Neural progenitor cell (in vitro differentiated cells): ENCODE measurements around the gene RNF31. TPM values are rescaled to one million over a fixed set of nuclear protein-coding genes. Genes with fewer than 3 reads are reported as not detected.

Experiments
- DNase-seq: peaks from one replicate; pipeline ENCODE4 v3.0.0-alpha.2; 2016; ENCODE audit warnings: low spot score
- H2AFZ ChIP-seq: fragments of 200-600 bp; sonication (generic); replicated peaks from 2 replicates; pipeline ENCODE4 v1.6.1; 2016; ENCODE audit warnings: antibody characterized with exemption
- H3F3A ChIP-seq: fragments of 200-600 bp; sonication (generic); 2 replicates; pipeline ENCODE4 v1.6.1; 2016; ENCODE audit warnings: antibody characterized with exemption, low read depth
- H3K27ac ChIP-seq: fragments of 200-600 bp; sonication (generic); 2 replicates; pipeline ENCODE4 v1.5.1; 2016; ENCODE audit warnings: mild to moderate bottlenecking
- H3K27me3 ChIP-seq: fragments of 200-600 bp; sonication (generic); 2 replicates; pipeline ENCODE4 v1.6.1; 2016; ENCODE audit warnings: mild to moderate bottlenecking, moderate library complexity
- H3K36me3 ChIP-seq: fragments of 200-600 bp; sonication (generic); 2 replicates; pipeline ENCODE4 v1.5.1; 2016
- H3K4me1 ChIP-seq: fragments of 200-600 bp; sonication (generic); 2 replicates; pipeline ENCODE4 v1.6.1; 2016; ENCODE audit warnings: mixed run types
- H3K4me2 ChIP-seq: fragments of 200-600 bp; sonication (generic); 2 replicates; pipeline ENCODE4 v1.6.1; 2016
- H3K4me3 ChIP-seq: fragments of 200-600 bp; sonication (generic); 2 replicates; pipeline ENCODE4 v1.5.1; 2016
- H3K79me2 ChIP-seq: fragments of 200-600 bp; sonication (generic); 2 replicates; pipeline ENCODE4 v1.6.1; 2016; ENCODE audit warnings: low read depth
- H3K9ac ChIP-seq: fragments of 200-600 bp; sonication (generic); 2 replicates; pipeline ENCODE4 v1.6.1; 2016
- H3K9me3 ChIP-seq: fragments of 200-600 bp; sonication (generic); 2 replicates; pipeline ENCODE4 v1.5.1; 2016; ENCODE audit warnings: low read depth
- H4K20me1 ChIP-seq: fragments of 200-600 bp; sonication (generic); 2 replicates; pipeline ENCODE4 v1.6.1; 2016; ENCODE audit warnings: low read depth
- H3K27ac Mint-ChIP-seq: 3 replicates; pipeline ENCODE4 v1.8.0; 2021; ENCODE audit warnings: mixed read lengths
- H3K27me3 Mint-ChIP-seq: 2 replicates; pipeline ENCODE4 v1.8.0; 2022; ENCODE audit warnings: low read depth, mild to moderate bottlenecking, inconsistent platforms, moderate library complexity, mixed read lengths; ENCODE audit not compliant: insufficient read depth
- H3K36me3 Mint-ChIP-seq: 3 replicates; pipeline ENCODE4 v1.8.0; 2021; ENCODE audit warnings: mixed read lengths
- H3K4me1 Mint-ChIP-seq: 3 replicates; pipeline ENCODE4 v1.8.0; 2021; ENCODE audit warnings: mixed read lengths
- H3K4me3 Mint-ChIP-seq: 3 replicates; pipeline ENCODE4 v1.8.0; 2021; ENCODE audit warnings: mild to moderate bottlenecking, moderate library complexity, mixed read lengths
- H3K9me3 Mint-ChIP-seq: 3 replicates; pipeline ENCODE4 v1.8.0; 2020; ENCODE audit warnings: mixed read lengths
- EZH2 ChIP-seq: fragments of 200-600 bp; sonication (generic); IDR thresholded peaks from 2 replicates; pipeline ENCODE4 v1.6.1; 2017; ENCODE audit warnings: antibody characterized with exemption, mild to moderate bottlenecking, moderate library complexity
- EZH2phosphoT487 ChIP-seq: fragments of 200-600 bp; sonication (generic); IDR thresholded peaks from 2 replicates; pipeline ENCODE4 v1.6.1; 2017; ENCODE audit warnings: antibody characterized with exemption
- total RNA-seq: library from RNA; depleted of rRNA; stranded (reverse); fragments of >200 nt; gene quantifications from 2 replicates; pipeline ENCODE4 v1.2.3, GENCODE V29; 2015; ENCODE audit warnings: low replicate concordance
- TF ChIP-seq, protein P1 (sequence below): fragments of 200-600 bp; sonication (generic); IDR thresholded peaks from 2 replicates; pipeline ENCODE4 v1.5.1; 2017; ENCODE audit warnings: antibody characterized with exemption, mild to moderate bottlenecking

The RNF31 gene
- total RNA-seq, 1 donor from 2014 or later, result 28.8 TPM

DNA sequence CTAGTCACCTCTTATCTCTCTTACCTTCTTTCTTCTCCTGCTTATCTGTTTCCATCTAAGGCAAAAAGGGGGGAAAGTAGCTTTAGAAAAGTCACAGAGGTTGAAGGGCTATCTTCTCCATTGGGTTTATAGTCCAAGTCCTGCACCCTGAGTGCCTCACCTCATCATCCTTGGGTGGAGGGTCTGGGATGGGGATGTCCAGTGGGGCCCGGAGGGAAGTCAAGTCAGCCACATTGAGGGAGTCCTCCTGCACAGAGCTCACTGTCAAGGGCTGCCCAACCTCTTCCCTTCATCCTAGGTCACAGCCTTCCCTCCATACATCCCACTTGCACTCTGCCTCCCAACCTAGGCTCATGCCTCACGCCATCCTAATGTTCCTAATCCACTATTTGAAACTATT is 2.1 kb upstream of the RNF31 start:
- no peak for DNase-seq
- Histone ChIP-seq H3K36me3 (no peaks in the 10 kb centered on the region), H3K27me3 (no peaks in the 10 kb centered on the region), H3K9ac (no peak overlapping the region), H3K79me2 (peaks cover 41% of the 10 kb centered on the region), H3K27ac (no peak overlapping the region), H3K4me3 (no peak overlapping the region), H3K4me2 (peak overlapping the region; percentile 100), H2AFZ (no peak overlapping the region), H4K20me1 (peaks cover 20% of the 10 kb centered on the region), H3K4me1 (peaks cover 10% of the 10 kb centered on the region), H3F3A (peaks cover 28% of the 10 kb centered on the region), H3K9me3 (no peaks in the 10 kb centered on the region)
- H3K36me3 Mint-ChIP-seq, result peaks cover 7% of the 10 kb centered on the region
- H3K27ac Mint-ChIP-seq, result no peak overlapping the region
- peak overlapping the region; percentile 99 for H3K4me3 Mint-ChIP-seq
- TF ChIP-seq EZH2 (no peak), EZH2phosphoT487 (no peak)
- TF ChIP-seq, protein P1, sequence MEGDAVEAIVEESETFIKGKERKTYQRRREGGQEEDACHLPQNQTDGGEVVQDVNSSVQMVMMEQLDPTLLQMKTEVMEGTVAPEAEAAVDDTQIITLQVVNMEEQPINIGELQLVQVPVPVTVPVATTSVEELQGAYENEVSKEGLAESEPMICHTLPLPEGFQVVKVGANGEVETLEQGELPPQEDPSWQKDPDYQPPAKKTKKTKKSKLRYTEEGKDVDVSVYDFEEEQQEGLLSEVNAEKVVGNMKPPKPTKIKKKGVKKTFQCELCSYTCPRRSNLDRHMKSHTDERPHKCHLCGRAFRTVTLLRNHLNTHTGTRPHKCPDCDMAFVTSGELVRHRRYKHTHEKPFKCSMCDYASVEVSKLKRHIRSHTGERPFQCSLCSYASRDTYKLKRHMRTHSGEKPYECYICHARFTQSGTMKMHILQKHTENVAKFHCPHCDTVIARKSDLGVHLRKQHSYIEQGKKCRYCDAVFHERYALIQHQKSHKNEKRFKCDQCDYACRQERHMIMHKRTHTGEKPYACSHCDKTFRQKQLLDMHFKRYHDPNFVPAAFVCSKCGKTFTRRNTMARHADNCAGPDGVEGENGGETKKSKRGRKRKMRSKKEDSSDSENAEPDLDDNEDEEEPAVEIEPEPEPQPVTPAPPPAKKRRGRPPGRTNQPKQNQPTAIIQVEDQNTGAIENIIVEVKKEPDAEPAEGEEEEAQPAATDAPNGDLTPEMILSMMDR, result no peak
- H3K4me1 Mint-ChIP-seq, result peaks cover 28% of the 10 kb centered on the region
- H3K27me3 Mint-ChIP-seq, result peaks cover 6% of the 10 kb centered on the region
- no peaks in the 10 kb centered on the region for H3K9me3 Mint-ChIP-seq

DNA sequence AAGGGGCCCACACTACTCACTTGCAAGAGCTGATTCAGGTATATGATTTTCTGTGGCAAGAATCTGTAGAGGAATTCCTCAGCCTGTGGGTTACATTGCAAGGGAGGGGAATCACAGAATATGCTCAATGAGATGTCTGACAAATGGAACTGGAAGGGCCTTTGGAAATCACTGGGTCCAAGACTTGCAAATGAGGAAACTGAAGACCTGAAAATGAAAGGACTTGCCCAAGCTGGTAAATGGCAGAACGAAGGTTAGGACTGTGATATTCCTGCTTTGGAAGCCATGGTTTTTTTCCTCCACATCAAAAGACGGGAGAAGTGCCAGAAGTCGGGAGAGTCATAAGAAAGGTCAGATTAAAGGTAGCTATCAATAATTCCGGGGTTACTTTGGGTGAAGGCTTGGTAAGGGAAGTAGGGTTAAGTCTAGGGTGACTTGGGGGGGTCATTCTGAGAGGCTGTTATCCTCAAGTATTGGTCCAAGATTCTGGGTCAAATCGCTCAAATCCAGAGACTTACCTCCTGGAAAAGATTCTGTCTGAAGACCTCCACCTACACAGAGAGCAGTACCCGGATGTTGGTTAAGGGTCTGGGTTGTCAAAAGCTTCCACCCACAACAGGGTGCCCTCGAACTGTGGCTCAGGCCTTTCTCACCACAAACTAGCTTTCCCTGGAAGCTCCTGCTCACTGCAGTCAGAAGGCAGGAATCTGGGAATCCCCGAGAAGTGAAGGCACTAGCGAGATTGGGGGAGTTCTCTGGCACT is 1.4 kb upstream of the RNF31 start:
- Histone ChIP-seq H3K4me1 (peaks cover 10% of the 10 kb centered on the region), H3K36me3 (no peaks in the 10 kb centered on the region), H3K9me3 (no peaks in the 10 kb centered on the region), H3F3A (peaks cover 22% of the 10 kb centered on the region), H3K79me2 (peaks cover 34% of the 10 kb centered on the region), H4K20me1 (peaks cover 15% of the 10 kb centered on the region), H2AFZ (no peak overlapping the region), H3K4me3 (peak overlapping the region; percentile 90), H3K9ac (peak overlapping the region; percentile 16), H3K27me3 (no peaks in the 10 kb centered on the region), H3K27ac (no peak overlapping the region), H3K4me2 (peak overlapping the region; percentile 100)
- Mint-ChIP-seq H3K36me3 (peaks cover 7% of the 10 kb centered on the region), H3K27me3 (peaks cover 6% of the 10 kb centered on the region), H3K4me3 (peak overlapping the region; percentile 99), H3K9me3 (no peaks in the 10 kb centered on the region), H3K4me1 (peaks cover 28% of the 10 kb centered on the region), H3K27ac (peak overlapping the region; percentile 63)
- DNase-seq, result no peak
- TF ChIP-seq EZH2, result no peak
- no peak for TF ChIP-seq EZH2phosphoT487
- TF ChIP-seq, protein P1, result no peak

DNA sequence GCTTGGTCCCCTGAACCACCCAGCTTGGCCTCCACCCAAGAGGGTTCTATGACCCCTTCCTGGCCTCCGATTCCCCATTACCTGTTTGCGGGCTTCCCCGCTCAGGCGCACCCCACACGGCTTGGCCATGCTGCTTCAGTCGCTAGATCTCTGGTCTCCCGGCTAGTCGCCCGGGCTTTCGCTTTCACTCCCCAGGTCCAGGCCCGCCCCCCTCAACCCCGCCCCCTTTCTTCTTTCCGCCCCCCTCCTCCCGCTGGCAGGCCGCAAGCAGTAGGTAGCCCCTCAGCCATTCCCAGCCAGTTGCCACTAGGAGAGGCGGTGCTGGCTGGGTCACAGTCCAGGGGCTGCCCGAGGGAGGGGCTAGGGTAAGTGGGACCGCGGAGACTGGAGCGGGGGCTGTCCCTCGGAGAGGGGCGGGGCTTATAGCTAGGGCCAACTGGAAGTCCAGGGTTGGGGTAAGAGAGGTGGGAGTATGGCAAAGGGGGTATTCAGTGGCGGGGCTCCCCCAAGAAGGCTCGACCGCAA is 783 bp upstream of the RNF31 start, which contains the start of gene PSME2:
TSS of gene PSME2 (minus strand) at position 158 of the 525 bp plus-strand sequence. CDS start at position 129, 29 bp downstream.
- H3K9me3 Mint-ChIP-seq, result no peaks in the 10 kb centered on the region
- Histone ChIP-seq H3K4me1 (peaks cover 10% of the 10 kb centered on the region), H4K20me1 (peaks cover 15% of the 10 kb centered on the region), H3K27me3 (no peaks in the 10 kb centered on the region), H3K36me3 (no peaks in the 10 kb centered on the region), H3K4me3 (peak within 1 kb of the TSS; percentile 90), H2AFZ (peak within 1 kb of the TSS; percentile 81), H3F3A (peaks cover 16% of the 10 kb centered on the region), H3K79me2 (peaks cover 33% of the 10 kb centered on the region), H3K9me3 (no peaks in the 10 kb centered on the region), H3K9ac (peak within 1 kb of the TSS; percentile 88), H3K4me2 (peak within 1 kb of the TSS; percentile 100), H3K27ac (peak within 1 kb of the TSS; percentile 61)
- peaks cover 7% of the 10 kb centered on the region for H3K36me3 Mint-ChIP-seq
- H3K27me3 Mint-ChIP-seq, result peaks cover 5% of the 10 kb centered on the region
- TF ChIP-seq EZH2phosphoT487 (no peak), EZH2 (no peak)
- TF ChIP-seq, protein P1, result no peak
- peak; percentile 99 for DNase-seq
- peaks cover 28% of the 10 kb centered on the region for H3K4me1 Mint-ChIP-seq
- peak within 1 kb of the TSS; percentile 91 for H3K27ac Mint-ChIP-seq
- H3K4me3 Mint-ChIP-seq, result peak within 1 kb of the TSS; percentile 99
